ENCODE results near the gene SLC35B2. TPM values are rescaled to one million over a fixed set of nuclear protein-coding genes. Genes with fewer than 3 reads are reported as not detected.

Gene SLC35B2
- total and polyA plus RNA-seq, 10 of the 15 experiments (the other 5 are each of a cell fraction or from before 2014, with no cell fraction given) = 11.3 to 45.4 (median 33.8) TPM

DNA sequence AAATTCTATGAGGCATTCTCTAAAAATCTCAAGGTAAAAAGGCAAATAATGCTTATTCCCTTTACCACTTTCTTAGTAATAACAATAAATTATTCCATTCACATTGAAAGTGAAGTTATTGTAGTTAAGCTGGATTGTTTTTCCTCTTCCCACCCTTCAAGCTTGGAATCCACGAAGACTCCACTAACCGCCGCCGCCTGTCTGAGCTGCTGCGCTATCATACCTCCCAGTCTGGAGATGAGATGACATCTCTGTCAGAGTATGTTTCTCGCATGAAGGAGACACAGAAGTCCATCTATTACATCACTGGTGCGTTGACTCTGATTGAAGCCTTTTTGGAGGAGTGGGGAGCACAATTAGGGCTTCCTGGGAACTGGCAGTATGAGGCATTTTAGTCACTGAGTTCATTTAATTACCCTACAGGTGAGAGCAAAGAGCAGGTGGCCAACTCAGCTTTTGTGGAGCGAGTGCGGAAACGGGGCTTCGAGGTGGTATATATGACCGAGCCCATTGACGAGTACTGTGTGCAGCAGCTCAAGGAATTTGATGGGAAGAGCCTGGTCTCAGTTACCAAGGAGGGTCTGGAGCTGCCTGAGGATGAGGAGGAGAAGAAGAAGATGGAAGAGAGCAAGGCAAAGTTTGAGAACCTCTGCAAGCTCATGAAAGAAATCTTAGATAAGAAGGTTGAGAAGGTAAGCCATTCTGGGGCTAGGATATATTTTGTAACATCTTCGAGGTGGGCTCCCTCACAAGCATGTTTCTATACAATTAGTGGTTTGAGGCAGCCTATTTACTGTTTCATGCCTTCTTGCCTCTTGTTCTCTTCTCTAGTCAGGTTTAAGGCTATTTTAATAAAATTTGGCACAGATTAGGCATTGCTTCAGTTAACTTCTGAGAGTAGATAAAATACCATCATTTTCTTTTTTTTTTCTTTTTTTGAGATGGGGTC is 5.5 kb downstream of the SLC35B2 start:
- H2AFZ ChIP-seq (ENCODE audit: control insufficient read depth, low read depth, low read length) = no peak overlapping the region
- peaks cover 39 to 53% of the 10 kb centered on the region in 2 experiments for H3K36me3 ChIP-seq (ENCODE audit: control insufficient read depth in 2 of 2, insufficient read depth in 2 of 2, low read length in 1 of 2)
- ATAC-seq (no peak), DNase-seq (ENCODE audit: low read depth, low spot score) (no peak), FAIRE-seq (no peak)
- peak overlapping the region; percentile 95; the same call in 1 of the 2 replicates for H3K4me3 ChIP-seq
- in situ Hi-C loops (cut with MboI) (no loop called here), intact Hi-C loops (cut with micrococcal nuclease; ENCODE audit: unreplicated experiment) (no loop called here)
- no peaks in the 10 kb centered on the region for H3K27me3 ChIP-seq (replicated peaks in 1 of 2; ENCODE audit: control insufficient read depth in 2 of 2, insufficient read depth in 2 of 2, low read length in 1 of 2)
- no peaks in the 10 kb centered on the region for H3K9me3 ChIP-seq (replicated peaks; ENCODE audit: control insufficient read depth, insufficient read depth, low read length)
- ChIA-PET CTCF (interaction anchor here (0.6 to 3.0 kb wide), 12 partner anchors 10 to 152 kb away, joined by 3 to 14 read pairs (median 4); no protein-coding TSS in a partner anchor), RAD21 (ENCODE audit: unreplicated experiment) (interaction anchor here (1.0 to 1.9 kb wide), 4 partner anchors 14 to 82 kb away, joined by 3 to 6 read pairs (median 3); no protein-coding TSS in a partner anchor), SMC1A (ENCODE audit: uncharacterized antibody, unreplicated experiment) (interaction anchor here (0.7 to 1.5 kb wide), 3 partner anchors 11 to 28 kb away, joined by 3 to 6 read pairs (median 3); no protein-coding TSS in a partner anchor), POLR2A (interaction anchor here (0.7 to 4.8 kb wide), 7 partner anchors 9 to 67 kb away, joined by 3 to 18 read pairs (median 4); no protein-coding TSS in a partner anchor)
- H4K20me1 ChIP-seq (ENCODE audit: control insufficient read depth, insufficient read depth) = peaks cover 15% of the 10 kb centered on the region; the same call in 1 of the 2 replicates
- H3K4me1 ChIP-seq (ENCODE audit: control insufficient read depth, insufficient read depth, low read length) = peaks cover 19% of the 10 kb centered on the region
- WGBS (ENCODE audit: insufficient coverage, insufficient replicate concordance, low lambda C conversion rate, missing lambda C conversion rate) = 83% methylated on average over 14 of the region's 14 CpGs
- no peak overlapping the region for H3K9ac ChIP-seq (ENCODE audit: control insufficient read depth, insufficient read depth, low read length)
- peaks cover 91% of the 10 kb centered on the region for H3K79me2 ChIP-seq (ENCODE audit: control insufficient read depth, insufficient read depth, low read length)
- no TSS peak for BruUV-seq (replicated peaks)
- H3K27ac ChIP-seq (ENCODE audit: control insufficient read depth, insufficient read depth) = no peak overlapping the region
- TF ChIP-seq POU2F2 (IDR thresholded peaks at IDR 0.05; ENCODE audit: borderline replicate concordance, low read depth, low read length) (no peak), SMC3 (IDR thresholded peaks at IDR 0.05; ENCODE audit: borderline replicate concordance, low read length) (no peak), RAD51 (IDR thresholded peaks at IDR 0.05) (no peak), POLR2AphosphoS5 (IDR thresholded peaks at IDR 0.05; ENCODE audit: low read length) (peak; percentile 43; the same call in 1 of the 2 replicates), POLR2AphosphoS2 (IDR thresholded peaks at IDR 0.05; ENCODE audit: low read depth, low read length) (peak; percentile 32; the same call in 1 of the 2 replicates), PKNOX1 (IDR thresholded peaks at IDR 0.05) (no peak), ATF2 (IDR thresholded peaks at IDR 0.05; ENCODE audit: low read length) (0 out of 2 replicates have a peak, but pooled peaks have one; percentile 11), CREM (IDR thresholded peaks at IDR 0.05; ENCODE audit: low read depth) (no peak), ZBED1 (IDR thresholded peaks at IDR 0.05; ENCODE audit: borderline replicate concordance) (0 out of 2 replicates have a peak, but pooled peaks have one; percentile 21)
- H3K4me2 ChIP-seq (ENCODE audit: control insufficient read depth, insufficient read depth) = peak overlapping the region; percentile 66

All from GM12878 (cell line).